H9 (cell line): ENCODE measurements around the gene RAB1B. TPM values are rescaled to one million over a fixed set of nuclear protein-coding genes. Genes with fewer than 3 reads are reported as not detected.

Experiments
- DNase-seq: peaks from one replicate; pipeline ENCODE4 v3.0.0-alpha.2; 2017
- H2AFZ ChIP-seq: one replicate; pipeline ENCODE4 v1.6.1; 2013; ENCODE audit warnings: mild to moderate bottlenecking, low read length, control low read depth, moderate library complexity
- H2AK5ac ChIP-seq: 2 replicates; pipeline ENCODE4 v1.6.1; 2013; ENCODE audit warnings: low read length, control low read depth, mixed read lengths; ENCODE audit not compliant: insufficient read length
- H2BK120ac ChIP-seq: one replicate; pipeline ENCODE4 v1.6.1; 2013; ENCODE audit warnings: low read depth, mild to moderate bottlenecking, low read length, control low read depth, inconsistent platforms; ENCODE audit not compliant: poor library complexity, severe bottlenecking
- H2BK12ac ChIP-seq: 2 replicates; pipeline ENCODE4 v1.6.1; 2013; ENCODE audit warnings: low read length, control low read depth, mixed read lengths, low read depth; ENCODE audit not compliant: insufficient read length
- H2BK15ac ChIP-seq: 2 replicates; pipeline ENCODE4 v1.6.1; 2013; ENCODE audit warnings: low read depth, low read length, control low read depth
- H2BK20ac ChIP-seq: one replicate; pipeline ENCODE4 v1.6.1; 2013; ENCODE audit warnings: low read depth, mild to moderate bottlenecking, low read length, control low read depth, inconsistent platforms; ENCODE audit not compliant: poor library complexity, severe bottlenecking
- H2BK5ac ChIP-seq: 2 replicates; pipeline ENCODE4 v1.6.1; 2013; ENCODE audit warnings: low read length, control low read depth, mixed read lengths; ENCODE audit not compliant: insufficient read length
- H3K14ac ChIP-seq: 2 replicates; pipeline ENCODE4 v1.6.1; 2013; ENCODE audit warnings: low read length, control low read depth; ENCODE audit not compliant: insufficient read depth
- H3K18ac ChIP-seq: 2 replicates; pipeline ENCODE4 v1.6.1; 2013; ENCODE audit warnings: low read depth, mild to moderate bottlenecking, mixed read lengths, low read length, control low read depth; ENCODE audit not compliant: insufficient read length
- H3K23ac ChIP-seq: 2 replicates; pipeline ENCODE4 v1.6.1; 2013; ENCODE audit warnings: low read length, control low read depth, mixed read lengths, low read depth; ENCODE audit not compliant: insufficient read length
- H3K23me2 ChIP-seq: 2 replicates; pipeline ENCODE4 v1.6.1; 2013; ENCODE audit warnings: low read depth, mild to moderate bottlenecking, mixed read lengths, low read length, control low read depth; ENCODE audit not compliant: insufficient read length, poor library complexity, severe bottlenecking
- H3K27ac ChIP-seq: 2 replicates; pipeline ENCODE4 v1.5.1; 2013; ENCODE audit warnings: low read length, control low read depth, mixed read lengths, low read depth; ENCODE audit not compliant: insufficient read length
- H3K27me3 ChIP-seq: 2 replicates; pipeline ENCODE4 v1.6.1; 2013; ENCODE audit warnings: low read length, control low read depth, inconsistent platforms; ENCODE audit not compliant: insufficient read depth
- H3K4ac ChIP-seq: 2 replicates; pipeline ENCODE4 v1.6.1; 2013; ENCODE audit warnings: low read depth, mild to moderate bottlenecking, control low read depth, inconsistent platforms, low read length, moderate library complexity
- H3K4me1 ChIP-seq: 2 replicates; pipeline ENCODE4 v1.6.1; 2013; ENCODE audit warnings: low read length, control low read depth, inconsistent platforms; ENCODE audit not compliant: insufficient read depth
- H3K4me2 ChIP-seq: 2 replicates; pipeline ENCODE4 v1.6.1; 2013; ENCODE audit warnings: low read length, control low read depth, mixed read lengths; ENCODE audit not compliant: insufficient read length, insufficient read depth
- H3K56ac ChIP-seq: 2 replicates; pipeline ENCODE4 v1.6.1; 2013; ENCODE audit warnings: low read depth, mild to moderate bottlenecking, mixed read lengths, low read length, control low read depth; ENCODE audit not compliant: insufficient read length
- H3K79me1 ChIP-seq: 2 replicates; pipeline ENCODE4 v1.6.1; 2013; ENCODE audit warnings: low read depth, mild to moderate bottlenecking, moderate library complexity, low read length, control low read depth, inconsistent platforms; ENCODE audit not compliant: insufficient read depth, poor library complexity, severe bottlenecking
- H3K79me2 ChIP-seq: 2 replicates; pipeline ENCODE4 v1.6.1; 2013; ENCODE audit warnings: low read length, control low read depth, inconsistent platforms; ENCODE audit not compliant: insufficient read depth
- H3K9ac ChIP-seq: 2 replicates; pipeline ENCODE4 v1.6.1; 2013; ENCODE audit warnings: low read length, control low read depth, mixed read lengths; ENCODE audit not compliant: insufficient read length; ENCODE audit errors: extremely low read depth
- H3K9me3 ChIP-seq: one replicate; pipeline ENCODE4 v1.6.1; 2013; ENCODE audit warnings: low read depth, low read length, inconsistent platforms; ENCODE audit not compliant: control insufficient read depth
- H3T11ph ChIP-seq: one replicate; pipeline ENCODE4 v1.6.1; 2013; ENCODE audit warnings: mild to moderate bottlenecking, low read length, control low read depth, inconsistent platforms
- H4K20me1 ChIP-seq: one replicate; pipeline ENCODE4 v1.6.1; 2013; ENCODE audit not compliant: control insufficient read depth, insufficient read length, insufficient read depth
- H4K5ac ChIP-seq: 2 replicates; pipeline ENCODE4 v1.6.1; 2013; ENCODE audit warnings: low read depth, mild to moderate bottlenecking, mixed read lengths, low read length, control low read depth; ENCODE audit not compliant: insufficient read length
- H4K8ac ChIP-seq: replicated peaks from 2 replicates; pipeline ENCODE4 v1.6.1; 2013; ENCODE audit warnings: low read length, control low read depth, mixed read lengths, low read depth; ENCODE audit not compliant: insufficient read length
- H4K91ac ChIP-seq: 2 replicates; pipeline ENCODE4 v1.6.1; 2013; ENCODE audit warnings: low read depth, mild to moderate bottlenecking, moderate library complexity, mixed read lengths, low read length, control low read depth; ENCODE audit not compliant: insufficient read length
- H3K27ac Mint-ChIP-seq, 3 experiments: 2 replicates in 2 of 3; 3 replicates in 1 of 3; pipeline ENCODE4 v1.8.0; 2020 to 2021; ENCODE audit warnings: mixed read lengths in 3 of 3, mild to moderate bottlenecking in 1 of 3, moderate library complexity in 1 of 3
- H3K27me3 Mint-ChIP-seq: 2 replicates; pipeline ENCODE4 v1.8.0; 2021; ENCODE audit warnings: low read depth, mild to moderate bottlenecking, moderate library complexity, mixed read lengths
- H3K36me3 Mint-ChIP-seq, 3 experiments: 2 replicates in 2 of 3; 3 replicates in 1 of 3; pipeline ENCODE4 v1.8.0; 2020 to 2021; ENCODE audit warnings: low read depth in 3 of 3, mixed read lengths in 3 of 3; ENCODE audit not compliant: insufficient read depth in 1 of 3
- H3K4me1 Mint-ChIP-seq, 2 experiments: 2 replicates each; pipeline ENCODE4 v1.8.0; 2020; ENCODE audit warnings: mixed read lengths in 2 of 2
- H3K4me3 Mint-ChIP-seq, 2 experiments: 2 replicates in 1 of 2; 3 replicates in 1 of 2; pipeline ENCODE4 v1.8.0; 2020 to 2021; ENCODE audit warnings: mild to moderate bottlenecking in 2 of 2, mixed read lengths in 2 of 2, moderate library complexity in 1 of 2
- H3K9me3 Mint-ChIP-seq, 2 experiments: 2 replicates in 1 of 2; 3 replicates in 1 of 2; pipeline ENCODE4 v1.8.0; 2020; ENCODE audit warnings: mild to moderate bottlenecking in 2 of 2, mixed read lengths in 2 of 2, moderate library complexity in 1 of 2
- CTCF ChIP-seq: fragments of 200-600 bp; sonication (generic); conservative IDR thresholded peaks from 3 replicates; pipeline ENCODE4 v1.8.0; 2021; ENCODE audit warnings: antibody characterized with exemption, mild to moderate bottlenecking
- WGBS: extraction: QIAGEN DNeasy Blood & Tissue Kit; methylation state at CpG from one replicate; pipeline ENCODE4 v1.1.7; 2013; ENCODE audit warnings: missing lambda C conversion rate, low lambda C conversion rate, mixed read lengths; ENCODE audit not compliant: insufficient read length; ENCODE audit errors: extremely low coverage; 5-methylcytosine and 5-hydroxymethylcytosine counted together
- total RNA-seq: library from RNA; stranded (reverse); gene quantifications from 2 replicates; pipeline ENCODE4 v1.2.1, GENCODE V29; 2021

RAB1B gene
- total RNA-seq, 1 experiment from 2014 or later = 118 TPM

DNA sequence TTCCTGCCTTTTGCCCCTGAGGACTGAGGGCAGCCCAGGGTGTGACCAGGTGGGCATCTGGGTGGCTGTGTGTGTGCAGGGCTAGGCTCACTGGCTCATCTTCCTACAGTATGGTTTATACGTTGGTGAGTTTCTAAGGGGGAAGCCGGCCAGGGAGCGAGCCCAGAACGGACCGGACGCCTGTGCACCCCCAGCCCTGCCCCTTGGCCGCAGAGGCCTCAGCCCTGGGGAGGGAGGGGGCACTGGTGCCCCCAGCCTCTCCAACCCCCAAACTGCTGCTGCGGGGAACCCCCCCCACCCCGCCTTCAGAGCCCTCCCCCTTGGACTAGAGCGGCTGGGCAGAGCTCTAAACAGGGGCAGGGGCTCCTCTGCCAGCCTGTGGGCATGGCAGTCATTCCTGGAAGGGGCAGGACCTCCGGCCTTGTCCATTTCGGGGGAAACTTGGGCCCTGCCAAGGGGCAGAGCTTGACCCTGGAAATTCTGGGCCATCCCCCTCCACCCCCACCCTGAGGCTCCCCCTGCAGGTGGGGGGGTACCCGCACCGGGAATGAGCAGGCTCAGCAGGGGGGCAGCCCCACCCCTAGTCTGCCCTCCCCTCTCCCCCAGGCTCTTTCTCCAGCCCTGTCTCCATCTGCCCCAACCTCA lies 15.1 kb downstream of the RAB1B start:
- Histone ChIP-seq H4K5ac (no peak overlapping the region), H3K9me3 (no peaks in the 10 kb centered on the region), H4K91ac (no peak overlapping the region), H3T11ph (no peak overlapping the region), H3K4me2 (no peak overlapping the region), H2BK5ac (no peak overlapping the region), H2BK12ac (no peak overlapping the region), H3K79me2 (peaks cover 1% of the 10 kb centered on the region; the same call in 1 of the 2 replicates), H3K23me2 (peaks cover 4% of the 10 kb centered on the region), H3K27me3 (no peaks in the 10 kb centered on the region), H3K4ac (no peak overlapping the region), H3K23ac (no peak overlapping the region), H2BK15ac (no peak overlapping the region), H4K20me1 (no peaks in the 10 kb centered on the region), H3K4me1 (0 out of 2 replicates have a peak, but pooled peaks cover 2% of the 10 kb centered on the region), H2AK5ac (no peak overlapping the region), H3K27ac (no peak overlapping the region), H2BK120ac (no peak overlapping the region), H2AFZ (no peak overlapping the region), H3K56ac (no peak overlapping the region), H2BK20ac (no peak overlapping the region), H4K8ac (no peak overlapping the region), H3K18ac (no peak overlapping the region), H3K79me1 (no peaks in the 10 kb centered on the region), H3K9ac (no peak overlapping the region), H3K14ac (no peak overlapping the region)
- WGBS = no CpG with 5 or more reads among the region's 14 CpGs
- DNase-seq = no peak
- peaks cover 28 to 36% of the 10 kb centered on the region in 2 experiments for H3K4me1 Mint-ChIP-seq
- peak; percentile 33; the same call in 2 of the 3 replicates for TF ChIP-seq CTCF
- H3K27me3 Mint-ChIP-seq = peaks cover 23% of the 10 kb centered on the region
- H3K9me3 Mint-ChIP-seq = no peaks in the 10 kb centered on the region; a peak in 1 of 5 replicates
- H3K27ac Mint-ChIP-seq = no peak overlapping the region
- H3K36me3 Mint-ChIP-seq = peaks cover 0 to 10% (median 9%) of the 10 kb centered on the region in 3 experiments; a peak in 5 of 7 replicates
- H3K4me3 Mint-ChIP-seq = no peak overlapping the region
